Inferior parietal cortex (tissue), 1 donor: ENCODE data around the gene H2BW2.
"Not testable (repeated sequence)": the region's sequence is repeated elsewhere in the genome, so short reads cannot be mapped to it uniquely, and the experiment has no call there.

Source experiments
- DNase-seq: peaks from one replicate; pipeline ENCODE4 v3.0.0-alpha.2; 2016; ENCODE audit errors: extremely low spot score

H2BW2 gene

DNA sequence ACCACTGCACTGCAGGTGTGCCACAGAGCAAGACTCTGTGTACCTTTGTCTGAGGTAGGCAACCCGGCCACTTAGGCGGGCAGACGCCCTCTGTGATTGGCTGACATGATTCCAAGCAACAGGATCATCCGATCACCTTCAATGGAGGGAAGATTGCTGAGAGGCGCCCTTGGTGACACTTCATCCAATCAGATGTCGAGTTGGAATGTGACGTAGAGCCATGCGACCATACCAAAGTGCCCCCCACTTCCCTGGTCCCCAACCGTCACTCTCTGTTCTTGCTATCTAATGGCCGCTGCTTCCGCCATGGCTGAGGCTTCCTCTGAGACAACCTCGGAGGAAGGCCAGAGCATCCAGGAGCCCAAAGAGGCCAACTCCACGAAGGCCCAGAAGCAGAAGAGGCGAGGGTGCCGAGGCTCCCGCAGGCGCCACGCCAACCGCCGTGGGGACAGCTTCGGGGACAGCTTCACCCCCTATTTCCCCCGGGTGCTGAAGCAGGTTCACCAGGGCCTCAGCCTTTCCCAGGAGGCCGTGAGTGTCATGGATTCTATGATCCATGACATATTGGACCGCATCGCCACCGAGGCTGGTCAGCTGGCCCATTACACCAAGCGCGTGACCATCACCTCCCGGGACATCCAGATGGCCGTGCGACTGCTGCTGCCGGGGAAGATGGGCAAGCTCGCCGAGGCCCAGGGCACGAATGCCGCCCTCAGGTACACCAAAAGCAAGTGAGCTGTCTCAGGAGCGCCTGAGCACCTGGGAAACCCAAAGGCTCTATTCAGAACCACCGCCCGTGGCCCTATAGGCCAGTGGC lies at the start of gene H2BW2:
H2BW2 (plus strand) TSS at position 268 of the 817 bp plus-strand sequence; CDS start at position 307, 39 bp downstream.
- DNase-seq = no peak

DNA sequence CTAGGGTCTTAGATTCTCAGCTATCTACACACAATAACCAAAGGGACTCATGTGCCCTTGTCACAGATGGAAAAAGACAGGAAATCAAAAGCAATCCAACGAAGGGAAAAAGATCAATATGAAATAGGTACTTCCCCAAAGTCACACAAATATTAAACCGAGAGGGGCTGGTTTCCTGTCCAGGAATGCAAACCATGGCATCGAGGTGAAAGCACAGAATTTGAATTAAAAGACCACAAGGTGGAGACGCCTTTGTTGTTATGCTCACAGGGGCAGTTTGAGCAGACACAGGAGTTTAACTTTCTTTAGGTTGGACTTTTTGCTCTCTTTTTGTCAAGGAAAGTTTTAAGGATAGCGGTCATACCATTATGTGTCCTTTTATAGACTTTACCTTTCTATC lies 40.5 kb upstream of the H2BW2 start:
- DNase-seq = no peak

DNA sequence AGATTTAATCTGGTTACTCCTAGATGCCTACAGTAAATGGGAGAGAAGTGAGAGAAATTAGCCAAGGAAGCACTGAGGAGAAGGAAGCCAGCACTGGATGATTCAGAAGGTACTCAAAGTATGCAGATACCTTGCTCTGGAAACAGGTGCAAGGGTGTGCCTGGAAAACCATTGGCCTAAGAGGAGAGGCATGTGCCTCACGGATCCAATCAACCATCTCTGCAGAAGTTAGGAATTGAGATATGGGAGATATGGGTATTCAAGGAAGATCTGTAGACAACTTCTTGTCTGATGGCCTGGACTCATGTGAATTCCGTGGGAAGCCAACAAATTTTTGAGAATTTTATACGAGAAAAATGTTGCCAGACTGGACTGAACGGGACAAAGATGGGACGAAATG lies 30.9 kb upstream of the H2BW2 start:
- DNase-seq = no peak

DNA sequence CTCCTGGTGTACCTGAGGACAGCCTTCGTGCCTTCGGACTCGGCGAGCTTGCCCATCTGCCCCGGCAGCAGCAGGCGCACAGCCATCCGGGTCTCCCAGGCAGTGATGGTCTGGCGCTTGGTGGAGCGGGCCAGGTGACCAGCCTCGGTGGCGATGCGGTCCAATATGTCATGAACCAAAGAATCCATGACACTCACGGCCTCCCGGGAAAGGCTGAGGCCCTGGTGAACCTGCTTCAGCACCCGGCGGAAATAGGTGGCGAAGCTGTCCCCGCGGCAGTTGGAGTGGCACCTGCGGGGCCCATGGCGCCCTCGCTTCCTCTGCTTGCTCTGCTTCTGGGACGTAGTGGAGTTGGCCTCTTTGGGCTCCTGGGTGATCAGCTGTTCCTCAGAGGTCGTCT lies 26.6 kb upstream of the H2BW2 start:
- DNase-seq = no peak

DNA sequence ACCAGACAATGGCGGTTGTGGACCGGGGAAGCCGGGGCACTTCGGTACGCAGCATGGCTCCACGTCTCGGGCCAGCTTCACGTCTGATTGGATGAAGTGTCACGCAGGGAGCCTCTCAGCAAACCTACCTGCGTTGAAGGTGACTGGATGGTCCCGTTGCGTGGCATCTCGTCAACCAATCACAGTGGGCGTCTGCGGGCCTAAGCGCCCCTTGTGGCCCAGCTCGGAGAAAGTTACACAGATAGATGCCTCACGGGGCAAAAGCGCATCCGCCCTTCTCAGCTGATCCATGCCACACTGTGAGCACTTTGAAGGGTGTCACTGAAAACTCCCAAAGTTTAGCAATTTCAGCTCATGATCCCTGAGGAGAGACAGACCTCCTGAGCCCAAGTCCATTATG lies 26.1 kb upstream of the H2BW2 start, which contains the start of gene H2BW1:
H2BW1 (minus strand) TSS at position 103 of the 400 bp plus-strand sequence. CDS start 132 bp downstream, outside the sequence.
- DNase-seq = no peak

DNA sequence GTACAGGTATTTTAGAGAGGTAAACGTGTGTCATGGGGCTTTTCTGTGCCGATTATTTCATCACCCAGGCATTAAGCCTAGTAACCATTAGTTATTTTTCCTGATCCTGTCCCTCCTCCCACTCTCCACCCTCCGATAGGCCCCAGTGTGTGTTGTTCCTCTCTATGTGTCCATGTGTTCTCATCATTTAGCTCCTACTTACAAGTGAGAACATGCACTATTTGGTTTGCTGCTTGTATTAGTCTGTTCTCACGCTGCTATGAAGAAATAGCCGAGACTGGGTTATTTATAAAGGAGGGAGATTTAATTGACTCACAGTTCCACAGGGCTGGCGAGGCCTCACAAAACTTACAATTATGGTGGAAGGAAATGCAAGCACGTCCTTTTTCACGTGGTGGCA lies 24.2 kb upstream of the H2BW2 start:
- DNase-seq = not testable (repeated sequence)

DNA sequence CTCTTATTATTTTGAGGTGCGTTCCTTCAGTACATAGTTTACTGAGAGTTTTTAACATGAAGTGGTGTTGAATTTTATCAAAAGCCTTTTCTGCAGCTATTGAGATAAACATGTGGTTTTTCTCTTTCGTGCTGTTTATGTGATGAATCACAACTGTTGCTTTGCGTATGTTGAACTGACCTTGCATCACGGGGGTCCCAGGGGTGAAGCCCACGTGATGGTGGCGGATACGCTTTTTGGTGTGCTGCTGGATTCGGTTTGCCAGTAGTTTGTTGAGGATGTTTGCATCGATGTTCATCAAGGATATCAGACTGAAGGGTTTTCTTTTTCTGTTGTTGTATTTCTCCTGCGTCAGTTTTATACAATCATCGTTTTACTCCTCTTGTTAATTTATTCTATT lies 21.6 kb upstream of the H2BW2 start:
- DNase-seq = no peak

DNA sequence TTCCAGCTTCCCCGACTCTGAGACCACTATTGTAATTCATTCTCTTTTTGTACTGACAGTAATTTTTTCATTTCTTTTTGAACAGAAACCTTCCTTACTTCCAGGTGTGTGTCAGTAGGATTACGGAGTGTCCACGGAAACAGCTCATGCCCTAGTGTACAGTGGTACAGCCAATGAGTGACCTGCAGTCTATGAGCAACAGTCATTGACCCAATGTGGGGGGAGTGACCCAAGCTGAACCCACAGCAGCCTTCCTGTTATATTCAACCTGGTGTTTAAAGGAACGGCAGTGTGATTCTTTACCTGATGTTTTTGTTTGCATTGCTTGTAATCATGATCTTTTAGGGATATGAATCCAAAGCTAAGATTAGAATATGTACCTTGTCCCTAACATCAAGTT lies 1.2 kb downstream of the H2BW2 start:
- DNase-seq = no peak

DNA sequence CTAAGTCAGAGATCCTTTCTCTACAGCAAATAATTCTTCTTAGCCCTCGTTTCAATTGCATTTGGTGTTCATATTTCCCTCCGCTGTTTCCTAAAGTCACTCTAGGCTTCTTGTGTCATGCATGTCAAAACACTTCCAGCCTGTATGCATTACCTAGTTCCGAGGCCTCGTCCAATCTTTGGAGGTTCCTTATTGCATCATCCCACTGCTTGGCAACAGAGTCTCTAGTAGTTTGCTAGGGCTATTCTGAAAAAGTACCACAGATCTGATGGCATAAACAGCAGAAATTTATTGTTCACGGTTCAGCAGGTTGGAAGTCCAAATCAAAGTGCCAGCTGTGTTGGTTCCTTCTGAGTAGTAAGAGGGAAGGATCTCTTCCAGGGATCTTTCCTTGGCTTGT lies 5.9 kb downstream of the H2BW2 start:
- no peak for DNase-seq

DNA sequence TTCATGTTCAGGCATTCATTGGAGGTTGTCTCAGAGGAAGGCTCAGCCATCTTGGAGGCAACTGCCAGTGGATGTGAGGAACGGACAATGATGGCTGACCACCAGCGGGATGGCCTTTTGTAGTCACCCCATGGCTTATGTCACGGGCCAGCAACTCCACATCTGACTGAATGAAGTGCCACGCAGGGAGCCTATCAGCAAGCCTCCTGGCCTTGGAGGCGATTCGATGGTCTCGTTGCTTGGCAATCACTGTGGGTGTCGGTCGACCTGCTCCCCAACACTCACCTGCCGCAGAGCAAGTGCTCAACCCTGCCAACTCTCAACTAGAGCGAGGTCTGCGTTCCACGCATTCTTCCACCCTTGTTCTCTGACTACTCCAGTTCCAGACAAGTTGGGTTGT lies 7.4 kb downstream of the H2BW2 start:
- no peak for DNase-seq

DNA sequence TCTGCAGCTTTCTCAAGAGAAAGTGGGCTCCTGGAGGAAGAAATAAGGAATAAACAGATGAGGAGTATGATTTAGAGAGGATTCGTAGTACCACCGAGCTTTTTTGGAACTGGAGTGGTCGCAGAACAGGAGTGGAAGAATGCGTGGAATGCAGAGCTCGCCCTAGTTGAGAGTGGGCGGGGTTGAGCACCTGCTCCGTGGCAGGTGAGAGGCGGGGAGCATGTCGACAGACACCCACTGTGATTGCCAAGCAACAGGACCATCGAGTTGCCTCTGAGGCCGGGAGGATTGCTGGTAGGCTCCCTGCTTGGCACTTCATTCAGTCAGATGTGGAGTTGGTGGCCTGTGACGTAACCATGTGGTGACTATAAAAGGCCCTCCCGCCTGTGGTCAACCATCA lies 15.2 kb downstream of the H2BW2 start:
- not testable (repeated sequence) for DNase-seq

DNA sequence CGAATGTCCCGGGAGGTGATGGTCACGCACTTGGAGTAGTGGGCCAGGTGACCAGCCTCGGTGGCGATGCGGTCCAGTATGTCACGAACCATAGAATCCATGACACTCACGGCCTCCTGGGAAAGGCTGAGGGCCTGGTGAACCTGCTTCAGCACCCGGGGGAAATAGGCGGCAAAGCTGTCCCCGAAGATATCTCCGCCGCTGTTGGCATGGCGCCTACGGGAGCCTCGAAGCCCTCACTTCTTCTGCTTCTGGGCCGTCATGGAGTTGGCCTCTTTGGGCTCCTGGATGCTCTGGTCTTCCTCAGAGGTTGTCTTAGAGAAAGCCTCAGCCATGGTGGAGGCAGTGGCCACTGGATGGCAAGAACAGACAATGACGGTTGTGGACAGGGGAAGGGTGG lies 22.9 kb downstream of the H2BW2 start:
- DNase-seq = not testable (repeated sequence)

DNA sequence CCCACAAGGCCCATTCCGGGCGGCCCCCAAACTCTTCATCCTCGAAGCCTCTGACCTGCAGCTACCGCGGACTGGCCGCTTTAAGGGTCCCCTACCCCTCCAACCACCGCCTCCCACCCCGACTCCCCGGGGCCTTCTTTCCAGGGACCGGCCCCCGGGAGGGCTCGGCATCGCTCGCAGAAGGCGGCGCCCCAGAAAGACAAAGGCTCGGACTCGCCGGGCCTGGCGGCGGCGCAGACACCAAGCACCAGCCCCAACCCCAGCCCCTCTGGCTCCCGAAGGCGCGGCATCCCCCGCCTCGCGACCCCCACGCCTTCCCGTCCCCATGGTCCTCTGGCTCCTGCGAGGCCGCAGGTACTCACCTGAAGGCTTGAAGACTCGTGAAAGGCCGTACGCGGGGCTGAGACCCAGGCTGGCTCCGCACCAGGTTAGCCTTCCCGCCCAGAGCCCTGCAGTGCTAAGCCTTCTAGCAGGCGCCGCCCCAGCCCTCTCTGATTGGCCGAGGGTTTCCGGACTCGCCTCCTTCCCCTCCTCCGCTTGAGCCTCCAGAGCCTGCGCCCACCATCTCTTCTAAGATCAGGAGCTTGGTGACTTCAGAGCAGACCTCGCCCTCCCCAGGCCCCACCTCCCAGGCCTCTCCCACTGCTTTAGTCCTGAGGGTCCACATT lies 36.2 kb downstream of the H2BW2 start, which contains the start of gene TMSB15C:
TMSB15C (minus strand) TSS at position 459 of the 668 bp plus-strand sequence.
- DNase-seq = not testable (repeated sequence)

DNA sequence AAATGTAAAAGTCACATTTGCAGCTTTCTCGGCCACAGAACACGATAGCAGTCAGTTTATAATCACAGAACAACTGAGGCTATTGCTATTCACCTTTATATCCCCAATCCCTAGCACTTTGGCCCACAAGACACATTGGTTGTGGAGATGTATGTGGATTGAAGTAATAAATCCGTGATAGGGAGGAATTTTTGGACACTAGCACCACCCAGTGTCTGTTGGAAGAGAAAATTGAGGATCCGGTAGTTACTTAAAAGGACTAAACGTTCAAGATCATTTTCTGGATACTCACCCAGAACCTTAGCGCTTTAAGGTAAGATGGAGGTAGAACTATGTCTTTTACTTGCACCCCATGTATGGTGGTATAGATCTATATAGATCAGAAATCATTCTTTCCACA lies 38.1 kb downstream of the H2BW2 start:
- DNase-seq = not testable (repeated sequence)

DNA sequence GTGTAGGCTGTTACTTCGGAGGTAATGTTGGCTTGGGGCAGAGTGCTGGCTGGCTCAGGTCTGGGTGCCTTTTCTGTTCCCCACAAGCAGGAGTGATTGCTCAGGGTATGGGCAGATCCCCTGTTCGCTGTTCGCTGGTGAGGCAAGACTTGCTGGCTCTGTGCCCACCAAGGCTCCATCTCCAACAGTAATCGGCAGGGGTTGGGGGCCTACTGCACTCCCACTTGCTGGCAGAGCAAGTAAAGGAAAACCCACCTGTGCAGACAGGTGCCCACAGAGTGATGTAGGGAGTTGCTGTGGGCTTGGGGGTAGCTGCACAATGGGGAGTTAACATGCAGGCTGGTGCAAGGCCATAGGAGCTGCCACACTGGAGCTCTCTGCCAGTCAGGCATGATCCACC lies 44.3 kb downstream of the H2BW2 start:
- DNase-seq = no peak

DNA sequence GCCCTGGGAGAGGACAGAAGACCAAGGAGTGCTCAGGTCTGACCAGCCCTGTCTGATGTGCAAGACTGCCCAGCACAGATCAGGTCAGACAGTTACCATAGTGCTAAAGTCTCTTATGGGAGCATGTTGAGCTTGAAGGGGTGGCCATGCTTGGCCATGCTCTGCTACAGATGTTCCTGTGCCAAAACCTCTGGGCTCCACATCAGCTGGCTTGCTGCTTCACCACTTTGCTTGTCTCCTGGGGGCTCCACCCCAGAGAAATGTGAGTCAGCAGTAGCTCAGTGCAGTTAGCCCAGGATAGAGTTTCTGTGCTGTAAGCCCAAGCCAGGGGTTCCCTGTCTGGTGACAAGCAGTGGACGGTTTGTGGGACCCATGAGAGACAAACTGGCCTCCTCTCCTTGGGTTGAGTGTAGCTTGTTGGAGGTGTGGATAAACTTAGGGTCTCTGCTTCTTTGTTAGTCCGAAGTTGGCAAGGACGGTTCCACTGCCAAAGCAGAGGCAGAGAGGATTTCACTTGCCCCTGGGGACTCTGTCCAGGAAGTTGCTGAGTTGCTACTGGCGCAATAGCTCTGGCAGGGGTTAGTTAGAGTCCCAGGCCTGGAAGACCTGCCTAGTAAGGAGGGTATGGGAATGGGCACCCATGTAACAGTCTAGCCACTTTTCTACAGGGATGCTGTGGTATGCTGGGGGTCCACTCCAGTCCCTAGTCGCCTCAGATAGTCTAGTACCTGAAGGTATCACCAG lies 45.0 kb downstream of the H2BW2 start:
- no peak for DNase-seq

DNA sequence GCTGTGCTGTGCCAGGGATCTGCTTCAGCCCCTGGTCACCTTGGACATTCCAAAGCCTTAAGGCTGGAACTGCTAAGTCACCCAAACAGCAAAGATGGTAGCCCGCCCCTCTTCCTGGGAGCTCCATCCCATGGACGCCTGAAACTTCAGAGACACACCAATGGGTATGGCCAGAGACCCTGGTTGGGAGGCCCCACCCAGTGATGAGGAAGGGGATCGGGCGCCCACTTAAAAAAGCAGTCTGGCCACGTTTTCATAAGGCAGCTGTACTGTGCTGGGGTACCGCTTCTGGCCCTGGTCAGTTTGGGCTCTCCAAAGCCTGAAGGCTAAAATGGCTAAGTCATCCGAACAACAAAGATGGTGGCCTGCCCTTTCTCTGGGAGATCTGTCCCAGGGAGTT lies 45.7 kb downstream of the H2BW2 start:
- DNase-seq = no peak

DNA sequence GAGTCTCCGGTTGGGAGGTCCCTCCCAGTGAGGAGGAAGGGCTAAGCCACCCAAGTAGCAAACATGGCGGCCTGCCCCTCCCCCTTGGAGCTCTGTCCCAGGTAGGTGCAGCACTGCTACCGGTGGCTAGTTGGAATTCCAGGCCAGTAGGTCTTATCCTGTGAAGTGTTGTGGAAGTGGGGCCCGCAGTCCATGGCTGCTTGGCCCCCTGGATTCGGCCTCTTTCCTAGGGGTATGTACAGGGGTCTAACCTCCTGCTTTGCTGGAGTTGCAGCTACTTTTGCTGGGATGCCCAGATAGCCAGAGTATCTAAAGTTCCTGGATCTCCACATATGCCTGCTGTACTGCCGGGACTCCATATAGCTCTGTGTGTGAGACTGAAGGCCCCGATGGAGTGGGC lies 46.2 kb downstream of the H2BW2 start:
- no peak for DNase-seq
